Endothelial cell of umbilical vein (primary cell): ENCODE measurements around the gene TPSB2. TPM values are rescaled to one million over a fixed set of nuclear protein-coding genes. Genes with fewer than 3 reads are reported as not detected.

Source experiments
- BruUV-seq: library from RNA; stranded (reverse); fragments of 400-500 nt; replicated peaks from 2 replicates; lab custom pipeline; 2021; lab: Mats Ljungman, UMichigan
- CTCF ChIA-PET: fragments of 300-600, 350-600 bp; sonication (Branson Sonifier 250); formaldehyde crosslinking; loops from one replicate; lab custom pipeline; 2021; ENCODE audit warnings: antibody characterized with exemption, inconsistent platforms; lab: Charles Lee
- POLR2A ChIA-PET: fragments of 300-600, 350-600 bp; sonication (Branson Sonifier 250); formaldehyde crosslinking; loops from one replicate; lab custom pipeline; 2021; ENCODE audit warnings: antibody characterized with exemption, inconsistent platforms; lab: Charles Lee
- DNase-seq: peaks from one replicate; pipeline ENCODE4 v3.0.0-alpha.2; 2011; ENCODE audit warnings: low read depth, low spot score
- FAIRE-seq: peaks from 2 replicates; lab custom pipeline; 2011; peaks lifted over from hg19 to GRCh38; lab: Jason Lieb, UNC
- H2AFZ ChIP-seq: 2 replicates; pipeline ENCODE4 v1.6.0; 2012; ENCODE audit warnings: low read depth, low read length, control low read depth, inconsistent platforms
- H3K27ac ChIP-seq: 2 replicates; pipeline ENCODE4 v1.5.1; 2011; ENCODE audit warnings: low read depth, mild to moderate bottlenecking, control low read depth, low read length, moderate library complexity; ENCODE audit not compliant: insufficient read depth
- H3K27me3 ChIP-seq, 2 experiments: 2 replicates each; pipeline versions ENCODE4 v1.6.0 to v1.6.1; 2011; ENCODE audit warnings: low read length in 2 of 2, mixed read lengths in 1 of 2; ENCODE audit not compliant: control insufficient read depth in 2 of 2, insufficient read depth in 2 of 2
- H3K36me3 ChIP-seq, 2 experiments: 2 replicates in 1 of 2; 3 replicates in 1 of 2; pipeline ENCODE4 v1.5.1; 2011; ENCODE audit warnings: low read length in 2 of 2, mild to moderate bottlenecking in 1 of 2, moderate library complexity in 1 of 2; ENCODE audit not compliant: control insufficient read depth in 2 of 2, insufficient read depth in 2 of 2; ENCODE audit errors: extremely low read depth in 1 of 2
- H3K4me1 ChIP-seq: 3 replicates; pipeline ENCODE4 v1.5.1; 2011; ENCODE audit warnings: mild to moderate bottlenecking, low read length; ENCODE audit not compliant: control insufficient read depth, insufficient read depth; ENCODE audit errors: extremely low read depth
- H3K4me2 ChIP-seq: 2 replicates; pipeline ENCODE4 v1.6.1; 2011; ENCODE audit warnings: low read length, control low read depth, mixed read lengths; ENCODE audit not compliant: insufficient read depth
- H3K4me3 ChIP-seq, 3 experiments: fragments of 200-600 bp in 1 of 3; sonication (generic), shearing (Covaris generic) in 1 of 3; replicated peaks in 1 of 3; 2 replicates each; pipeline ENCODE4 v1.5.1; 2011 to 2016; ENCODE audit warnings: control low read depth in 3 of 3, low read length in 3 of 3, mild to moderate bottlenecking in 2 of 3, inconsistent platforms in 1 of 3, low read depth in 1 of 3, moderate library complexity in 1 of 3; ENCODE audit not compliant: insufficient read depth in 1 of 3
- H3K79me2 ChIP-seq: 2 replicates; pipeline ENCODE4 v1.6.0; 2012; ENCODE audit warnings: low read length, inconsistent platforms; ENCODE audit not compliant: control insufficient read depth, insufficient read depth
- H3K9ac ChIP-seq: replicated peaks from 2 replicates; pipeline ENCODE3; 2011; ENCODE audit warnings: low read length, control low read depth; ENCODE audit not compliant: insufficient read depth; ENCODE audit errors: extremely low read depth
- H3K9me1 ChIP-seq: replicated peaks from 3 replicates; pipeline ENCODE4 v1.6.0; 2011; ENCODE audit warnings: mild to moderate bottlenecking, low read length; ENCODE audit not compliant: control insufficient read depth, insufficient read depth; ENCODE audit errors: extremely low read depth
- H3K9me3 ChIP-seq: replicated peaks from 2 replicates; pipeline ENCODE4 v1.5.1; 2012; ENCODE audit warnings: low read length, inconsistent platforms; ENCODE audit not compliant: control insufficient read depth, insufficient read depth
- H4K20me1 ChIP-seq: replicated peaks from 2 replicates; pipeline ENCODE3; 2011; ENCODE audit warnings: mild to moderate bottlenecking, low read length; ENCODE audit not compliant: control insufficient read depth, insufficient read depth; ENCODE audit errors: extremely low read depth
- CTCF ChIP-seq, 2 donors: IDR thresholded peaks; 1 replicate in 1 of 2; 2 replicates in 1 of 2; pipeline ENCODE4 v1.5.1; 2011; ENCODE audit warnings: low read length in 2 of 2, mild to moderate bottlenecking in 2 of 2, moderate library complexity in 2 of 2, control low read depth in 1 of 2, inconsistent platforms in 1 of 2, low read depth in 1 of 2; ENCODE audit not compliant: insufficient read depth in 1 of 2; ENCODE audit errors: extremely low read depth in 1 of 2
- EZH2 ChIP-seq: IDR thresholded peaks from 2 replicates; pipeline ENCODE4 v1.6.1; 2012; ENCODE audit warnings: borderline replicate concordance, low read depth, mild to moderate bottlenecking, moderate library complexity, low read length, inconsistent platforms; ENCODE audit not compliant: severe bottlenecking
- FOS ChIP-seq: IDR thresholded peaks from 2 replicates; pipeline ENCODE4 v1.6.1; 2011; ENCODE audit warnings: mild to moderate bottlenecking, low read length, moderate library complexity, borderline replicate concordance; ENCODE audit not compliant: insufficient read depth
- GATA2 ChIP-seq: IDR thresholded peaks from 2 replicates; pipeline ENCODE4 v1.7.0; 2011; ENCODE audit warnings: low read depth, mild to moderate bottlenecking, moderate library complexity, mixed read lengths, low read length; ENCODE audit not compliant: insufficient read length, insufficient read depth
- JUN ChIP-seq: IDR thresholded peaks from 2 replicates; pipeline ENCODE4 v1.6.1; 2011; ENCODE audit warnings: borderline replicate concordance, low read depth; ENCODE audit not compliant: insufficient read length, insufficient read depth
- MAX ChIP-seq: IDR thresholded peaks from 2 replicates; pipeline ENCODE4 v1.6.1; 2011; ENCODE audit not compliant: insufficient read depth, insufficient read length
- MYC ChIP-seq: IDR thresholded peaks from one replicate; pipeline ENCODE4 v1.6.1; 2011; ENCODE audit warnings: mild to moderate bottlenecking, low read depth, low read length
- POLR2A ChIP-seq: IDR thresholded peaks from 2 replicates; pipeline ENCODE4 v1.6.1; 2012; ENCODE audit warnings: low read depth, mild to moderate bottlenecking, control low read depth, low read length
- POLR2AphosphoS5 ChIP-seq: IDR thresholded peaks from 2 replicates; pipeline ENCODE4 v1.6.1; 2012; ENCODE audit warnings: low read depth, mild to moderate bottlenecking, control low read depth, low read length, moderate library complexity; ENCODE audit not compliant: insufficient read depth
- dilution Hi-C: fragments of 300-500 bp; cut with MboI; formaldehyde crosslinking; loops from one replicate; pipeline ENCODE4 v1.15.0; 2019; ENCODE audit warnings: low sequenced_read_pairs; ENCODE audit not compliant: extremely low pct_ligation_motif_present
- intact Hi-C: fragments of 100-400 bp; cut with micrococcal nuclease; formaldehyde crosslinking; loops from one replicate; pipeline ENCODE4 v1.10.0; 2022
- polyA plus RNA-seq, 4 experiments: library from polyadenylated mRNA; depleted of rRNA in 3 of 4; stranded (reverse) in 3 of 4; unstranded in 1 of 4; fragments of >200 nt; gene quantifications; 2 replicates each; pipeline versions ENCODE4 v1.2.1 to v1.2.3, GENCODE V29; 2011 to 2012; ENCODE audit warnings: missing spikeins in 1 of 4
- total RNA-seq: library from RNA; stranded (reverse); gene quantifications from 2 replicates; pipeline ENCODE4 v1.2.3, GENCODE V29; 2021

The TPSB2 gene
- total and polyA plus RNA-seq, 2 donors (not counting 3 experiments of a cell fraction or from before 2014, with no cell fraction given), result not detected

GRCh38 chr16:1211451-1212268 lies 18.3 kb downstream of the TPSB2 start:
- intact Hi-C loops (no loop called here), dilution Hi-C loops (no loop called here)
- Histone ChIP-seq H3K9me3 (no peaks in the 10 kb centered on the region), H3K4me1 (no peaks in the 10 kb centered on the region), H3K79me2 (no peaks in the 10 kb centered on the region), H3K9ac (no peak overlapping the region), H3K4me3 (no peak overlapping the region), H3K27me3 (no peaks in the 10 kb centered on the region), H3K27ac (no peak overlapping the region), H4K20me1 (no peaks in the 10 kb centered on the region), H3K9me1 (no peaks in the 10 kb centered on the region), H3K36me3 (no peaks in the 10 kb centered on the region), H3K4me2 (no peak overlapping the region), H2AFZ (no peak overlapping the region)
- DNase-seq (no peak), FAIRE-seq (no peak)
- POLR2A ChIA-PET, result interaction anchor here (0.9 kb wide), 1 partner anchor 35 kb away, joined by 3 read pairs; no protein-coding TSS in a partner anchor
- no TSS peak for BruUV-seq
- CTCF ChIA-PET, result no interaction called here
- TF ChIP-seq FOS (no peak), POLR2A (no peak), MAX (no peak), EZH2 (no peak), MYC (no peak), CTCF (IDR thresholded peaks at IDR 0.05; ENCODE audit: extremely low read depth in 1 of 2, insufficient read depth in 1 of 2, low read depth in 1 of 2, low read length in 2 of 2) (no peak), POLR2AphosphoS5 (no peak), GATA2 (no peak), JUN (no peak)
